Uterus (tissue), 4 donors: ENCODE measurements around the gene RAD51B. TPM values are rescaled to one million over a fixed set of nuclear protein-coding genes. Genes with fewer than 3 reads are reported as not detected.
A peak's percentile ranks its signal among the peaks of the same experiment; 100 is the strongest.

ENCODE experiments used
- DNase-seq, 2 donors: peaks; one replicate each; pipeline ENCODE4 v3.0.0-alpha.2; 2019 to 2020
- H3K27ac ChIP-seq, 2 donors: fragments of 200-600 bp; sonication (generic); 1 replicate in 1 of 2; 2 replicates in 1 of 2; pipeline ENCODE4 v1.5.1; 2016 to 2018
- H3K27me3 ChIP-seq, 2 donors: fragments of 200-600 bp; sonication (generic); one replicate each; pipeline ENCODE4 v1.5.1; 2018 to 2019; ENCODE audit warnings: control low read depth in 1 of 2
- H3K36me3 ChIP-seq, 2 donors: fragments of 200-600 bp; sonication (generic); one replicate each; pipeline ENCODE4 v1.5.1; 2019; ENCODE audit warnings: control low read depth in 1 of 2
- H3K4me1 ChIP-seq, 2 donors: fragments of 200-600 bp; sonication (generic); one replicate each; pipeline ENCODE4 v1.5.1; 2018 to 2019; ENCODE audit warnings: control low read depth in 1 of 2
- H3K4me3 ChIP-seq, 2 donors: fragments of 200-600 bp; sonication (generic); 1 replicate in 1 of 2; 2 replicates in 1 of 2; pipeline ENCODE4 v1.5.1; 2018 to 2019; ENCODE audit warnings: mild to moderate bottlenecking in 1 of 2
- H3K9me3 ChIP-seq, 2 donors: fragments of 200-600 bp; sonication (generic); one replicate each; pipeline ENCODE4 v1.5.1; 2019; ENCODE audit warnings: control low read depth in 1 of 2
- CTCF ChIP-seq, 4 experiments: fragments of 200-600 bp in 2 of 4; fragments of 450-650 bp in 2 of 4; sonication (generic) in 2 of 4; IDR thresholded peaks; one replicate each; pipeline ENCODE4 v1.5.1; 2016 to 2019; ENCODE audit warnings: antibody characterized with exemption in 4 of 4, mild to moderate bottlenecking in 2 of 4, moderate library complexity in 1 of 4
- POLR2A ChIP-seq, 2 donors: fragments of 450-650 bp; IDR thresholded peaks; one replicate each; pipeline ENCODE4 v1.6.1; 2016; ENCODE audit warnings: antibody characterized with exemption in 2 of 2, mild to moderate bottlenecking in 1 of 2, moderate library complexity in 1 of 2
- intact Hi-C: fragments of 100-400 bp; cut with DNase I; formaldehyde crosslinking; loops from one replicate; pipeline ENCODE4 v1.15.1; 2023; ENCODE audit warnings: low total_unique reads
- total RNA-seq, 4 donors: library from RNA; depleted of rRNA in 3 of 4; stranded (reverse); fragments of >200 nt in 3 of 4; gene quantifications; one replicate each; pipeline versions ENCODE4 v1.1.0 to v1.2.4, GENCODE V29; 2014 to 2023
- donor health status: DM: yes; HTN: yes; CAD: no.

Gene RAD51B
- total RNA-seq, 4 donors from 2014 or later, result 29.5 to 100.0 (median 70.3) TPM

GRCh38 chr14:68395604-68396003 is 576.0 kb downstream of the RAD51B start:
- no peaks in the 10 kb centered on the region for H3K9me3 ChIP-seq
- TF ChIP-seq CTCF (IDR thresholded peaks at IDR 0.05), result no peak
- no peak for TF ChIP-seq POLR2A (IDR thresholded peaks at IDR 0.05)
- H3K27ac ChIP-seq, result peak overlapping the region; percentile 78 to 84
- peaks cover 12 to 18% of the 10 kb centered on the region in 2 donors for H3K4me1 ChIP-seq
- no peak overlapping the region for H3K4me3 ChIP-seq
- no peaks in the 10 kb centered on the region for H3K27me3 ChIP-seq
- DNase-seq, result peak; percentile 46 to 77
- no peaks in the 10 kb centered on the region for H3K36me3 ChIP-seq
- intact Hi-C loops, result no loop called here

- Histone ChIP-seq H3K27ac (peak overlapping the region; percentile 78 to 84), H3K4me1 (peaks cover 12 to 26% of the 10 kb centered on the region in 2 donors)
These were observed 576.9 kb downstream of the RAD51B start for GRCh38 chr14:68396461-68396860.

GRCh38 chr14:68397371-68397811 is 577.8 kb downstream of the RAD51B start:
- Histone ChIP-seq H3K27me3 (no peaks in the 10 kb centered on the region), H3K4me3 (no peak overlapping the region), H3K4me1 (peaks cover 12 to 23% of the 10 kb centered on the region in 2 donors), H3K9me3 (no peaks in the 10 kb centered on the region), H3K36me3 (no peaks in the 10 kb centered on the region), H3K27ac (peak overlapping the region; percentile 78 to 84)
- peak in 1 of 2 donors; percentile 59 for DNase-seq
- intact Hi-C loops, result no loop called here
- TF ChIP-seq POLR2A (IDR thresholded peaks at IDR 0.05) (no peak), CTCF (IDR thresholded peaks at IDR 0.05) (no peak)

More at GRCh38 chr14:68396461-68396860, 576.9 kb downstream of the RAD51B start:
- no peaks in the 10 kb centered on the region for H3K27me3 ChIP-seq
- H3K9me3 ChIP-seq, result no peaks in the 10 kb centered on the region
- TF ChIP-seq CTCF (IDR thresholded peaks at IDR 0.05), result no peak
- no peak for TF ChIP-seq POLR2A (IDR thresholded peaks at IDR 0.05)
- H3K4me3 ChIP-seq, result no peak overlapping the region
- H3K36me3 ChIP-seq, result no peaks in the 10 kb centered on the region
- intact Hi-C loops, result no loop called here
- DNase-seq, result no peak

GRCh38 chr14:68397822-68398221 is 578.2 kb downstream of the RAD51B start:
- peak; percentile 31 to 39 for DNase-seq
- Histone ChIP-seq H3K36me3 (no peaks in the 10 kb centered on the region), H3K27me3 (no peaks in the 10 kb centered on the region), H3K27ac (peak overlapping the region; percentile 78 to 84), H3K9me3 (no peaks in the 10 kb centered on the region), H3K4me1 (peaks cover 12 to 25% of the 10 kb centered on the region in 2 donors), H3K4me3 (no peak overlapping the region)
- no peak for TF ChIP-seq POLR2A (IDR thresholded peaks at IDR 0.05)
- TF ChIP-seq CTCF (IDR thresholded peaks at IDR 0.05), result no peak
- intact Hi-C loops, result no loop called here

GRCh38 chr14:68398370-68398769 is 578.8 kb downstream of the RAD51B start:
- Histone ChIP-seq H3K27ac (peak overlapping the region; percentile 78 to 84), H3K27me3 (no peaks in the 10 kb centered on the region), H3K36me3 (no peaks in the 10 kb centered on the region), H3K4me3 (no peak overlapping the region), H3K4me1 (peaks cover 12 to 27% of the 10 kb centered on the region in 2 donors), H3K9me3 (no peaks in the 10 kb centered on the region)
- no peak for DNase-seq
- no peak for TF ChIP-seq CTCF (IDR thresholded peaks at IDR 0.05)
- no peak for TF ChIP-seq POLR2A (IDR thresholded peaks at IDR 0.05)
- intact Hi-C loops, result no loop called here
